HG03378 (cell line): ENCODE measurements around the gene STPG4.
"Not testable (repeated sequence)": the region's sequence is repeated elsewhere in the genome, so short reads cannot be mapped to it uniquely, and the experiment has no call there.

Experiments
- ATAC-seq: cut with Tn5 transposase; IDR thresholded peaks from one replicate; pipeline ENCODE4 v1.9.1; 2021; ENCODE audit warnings: mild to moderate bottlenecking, moderate library complexity; ENCODE audit not compliant: unreplicated experiment

STPG4 gene

DNA sequence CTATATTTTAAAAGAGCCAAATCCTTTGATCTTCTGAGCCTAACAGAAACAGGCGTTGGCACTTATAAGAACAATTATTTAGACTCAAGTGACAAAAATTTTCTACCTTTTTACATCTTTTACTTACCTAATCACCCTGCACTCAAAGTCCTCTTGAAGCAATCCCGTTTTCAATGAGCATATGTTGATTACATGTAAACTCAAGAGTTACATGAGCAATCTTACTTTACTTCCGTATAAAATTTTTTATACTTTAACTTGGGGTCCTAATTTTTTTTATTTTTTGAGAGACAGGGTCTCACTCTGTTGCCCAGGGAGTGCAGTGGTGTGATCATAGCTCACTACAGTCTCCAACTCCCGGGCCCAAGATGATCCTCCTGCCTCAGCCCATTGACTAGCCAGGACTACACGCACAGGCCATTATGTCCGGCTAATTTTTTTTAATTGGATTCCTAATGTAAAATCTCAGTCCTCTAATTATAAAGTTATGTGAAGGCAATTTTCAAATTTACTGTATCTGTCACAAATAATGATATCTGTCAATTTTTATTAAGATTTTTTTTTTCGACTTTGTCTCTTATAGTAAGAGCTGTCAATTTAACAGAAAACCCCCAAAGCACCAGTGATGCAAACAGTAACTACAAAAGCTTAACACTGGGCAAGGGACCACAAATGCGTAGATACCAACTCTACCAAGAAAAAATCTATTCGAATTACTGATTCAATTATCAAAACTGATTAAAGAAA lies 19.1 kb upstream of the STPG4 start:
- ATAC-seq, result no peak

DNA sequence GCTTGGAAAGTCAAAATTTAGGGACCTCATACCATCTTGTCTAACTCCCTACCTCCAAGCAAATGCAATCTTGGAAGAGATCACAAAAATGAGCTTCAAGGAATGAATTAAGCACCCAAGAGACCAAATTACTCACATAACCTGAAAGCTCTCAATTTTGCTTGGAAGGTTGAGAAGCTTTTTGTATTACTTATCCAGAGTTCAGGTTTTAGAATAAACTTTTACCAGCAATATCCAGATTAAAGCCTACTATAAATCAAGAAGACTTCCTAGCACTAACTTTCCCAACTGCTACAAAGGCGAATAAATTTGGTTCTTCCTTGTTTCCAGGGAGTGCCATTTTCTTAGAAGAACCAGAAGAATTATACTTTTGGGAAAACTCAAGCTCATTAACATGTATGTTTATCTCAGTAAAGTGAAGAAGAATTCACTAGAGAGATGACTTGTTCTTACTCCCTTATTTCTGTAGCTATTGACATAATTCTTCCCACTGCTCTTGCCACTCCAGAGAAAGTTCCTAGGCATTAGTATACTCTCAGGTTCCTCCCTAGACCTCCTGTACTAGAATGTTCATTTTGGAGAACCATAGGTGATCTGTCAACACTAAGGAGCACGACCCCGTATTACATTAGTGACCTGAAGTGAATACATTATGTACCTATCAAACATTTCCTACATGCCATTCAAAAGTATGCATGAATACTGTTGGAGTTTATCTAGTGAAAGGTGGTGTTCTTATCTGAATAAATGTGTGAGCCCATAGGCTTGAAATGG lies 18.0 kb upstream of the STPG4 start:
- ATAC-seq, result no peak

DNA sequence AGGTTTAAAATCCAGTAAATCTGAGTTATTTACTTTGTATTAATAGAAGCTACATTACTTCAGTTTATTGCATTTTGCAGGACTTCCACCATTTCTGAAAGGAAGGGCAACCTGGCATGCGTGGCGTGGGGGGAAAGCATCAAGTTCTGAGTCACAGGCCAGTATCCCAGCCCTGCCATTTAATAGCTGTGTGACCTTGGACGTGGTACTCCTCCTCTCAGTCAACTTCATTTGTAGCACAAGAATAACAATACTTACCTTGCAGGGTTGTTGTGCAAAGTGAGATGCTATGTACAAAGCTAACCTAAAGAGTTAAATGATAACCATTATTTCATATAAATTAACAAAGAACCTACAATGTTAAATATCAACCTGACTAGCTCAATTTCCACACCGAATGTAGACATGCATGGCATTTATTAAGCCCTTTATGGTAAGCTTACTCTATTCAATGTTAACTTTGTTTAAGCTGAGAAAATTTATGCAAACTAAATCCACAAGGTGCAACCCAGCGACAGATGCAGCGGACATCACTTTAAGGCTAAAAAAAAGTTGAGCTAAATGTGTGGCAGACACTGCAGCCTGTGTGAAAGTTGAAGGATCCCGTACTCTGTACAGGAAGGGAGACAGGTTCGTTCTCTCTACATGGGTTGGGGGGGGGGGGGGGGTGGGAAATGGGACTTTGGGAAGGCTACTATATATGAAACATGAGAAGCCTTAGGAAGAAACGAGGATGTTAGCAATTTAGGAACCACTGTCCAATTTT lies 17.2 kb upstream of the STPG4 start:
- no peak for ATAC-seq

DNA sequence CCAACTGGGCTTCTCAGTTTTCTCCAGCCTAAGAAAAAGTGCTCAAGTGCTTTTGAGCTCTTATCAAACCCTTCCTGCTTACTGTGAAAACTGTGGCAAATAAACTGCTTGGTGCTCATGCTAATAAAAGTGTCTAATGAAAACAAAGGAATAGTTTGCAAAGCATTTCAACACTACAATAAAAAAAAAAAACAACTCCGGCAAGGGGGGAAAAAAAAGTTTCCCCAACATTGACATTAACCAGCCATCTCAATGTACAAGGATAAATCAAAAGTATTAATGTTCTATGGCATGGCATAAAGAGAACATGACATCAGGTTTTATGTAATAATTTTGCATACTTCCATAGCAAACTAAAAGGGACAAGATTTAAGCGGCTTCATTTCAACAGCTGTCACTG lies 14.7 kb upstream of the STPG4 start:
- ATAC-seq, result no peak

DNA sequence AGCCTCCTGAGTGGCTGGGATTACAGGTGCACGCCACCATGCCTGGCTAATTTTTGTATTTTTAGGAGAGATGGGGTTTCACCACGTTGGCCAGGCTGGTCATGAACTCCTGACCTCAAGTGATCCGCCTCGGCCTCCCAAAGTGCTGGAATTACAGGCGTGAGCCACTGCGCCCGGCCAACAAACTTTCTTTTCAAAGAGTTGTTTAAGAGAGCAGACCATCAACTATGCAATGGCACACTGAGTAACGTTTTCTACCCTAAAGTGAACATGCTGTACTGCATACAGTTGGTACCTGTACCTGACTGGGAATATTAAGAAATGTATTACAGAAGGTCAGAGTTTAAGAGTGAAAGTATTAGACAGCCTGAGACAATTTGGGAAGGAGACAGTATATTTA lies 13.8 kb upstream of the STPG4 start:
- ATAC-seq, result not testable (repeated sequence)

DNA sequence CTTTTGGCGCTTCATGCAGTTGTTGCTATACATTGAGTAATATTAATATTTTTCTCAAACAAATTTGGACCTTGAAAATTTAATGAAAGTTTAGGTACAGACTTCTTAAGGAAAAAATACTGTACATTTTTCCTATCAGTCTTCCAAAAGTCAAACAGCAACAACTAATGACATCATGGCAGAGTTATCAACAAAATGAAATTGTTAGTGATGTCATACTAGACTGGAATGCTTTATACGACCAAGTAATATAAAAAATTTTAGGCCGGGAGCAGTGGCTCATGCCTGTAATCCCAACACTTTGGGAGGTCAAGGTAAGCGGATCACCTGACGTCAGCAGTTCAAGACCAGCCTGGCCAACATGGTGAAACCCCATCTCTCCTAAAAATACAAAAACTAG lies 12.0 kb upstream of the STPG4 start:
- ATAC-seq, result no peak

DNA sequence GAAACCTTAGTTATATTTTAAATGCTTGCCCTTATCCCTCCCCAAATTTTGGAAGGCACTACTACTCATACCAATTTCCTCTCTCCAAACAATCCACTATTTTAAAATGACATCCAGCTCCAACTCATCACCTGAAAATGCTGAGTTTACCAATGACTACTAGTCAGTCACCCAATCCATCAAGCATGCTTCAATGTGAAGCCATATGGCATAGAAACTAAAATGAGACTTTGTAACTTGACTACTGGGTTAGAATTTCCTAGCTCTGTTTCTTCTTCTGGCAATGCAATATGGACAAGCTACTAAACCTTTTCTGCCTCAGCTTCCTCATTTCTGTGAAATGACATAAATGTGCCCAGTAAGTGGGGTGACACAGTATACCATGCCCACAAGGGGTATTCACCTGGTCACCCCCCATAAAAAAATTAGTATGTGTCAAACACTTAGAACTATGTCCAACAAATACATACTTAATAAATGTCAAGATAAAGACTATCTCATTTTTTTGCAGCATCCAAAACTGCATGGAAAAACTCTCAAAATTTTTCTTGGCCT lies 10.0 kb upstream of the STPG4 start:
- no peak for ATAC-seq

DNA sequence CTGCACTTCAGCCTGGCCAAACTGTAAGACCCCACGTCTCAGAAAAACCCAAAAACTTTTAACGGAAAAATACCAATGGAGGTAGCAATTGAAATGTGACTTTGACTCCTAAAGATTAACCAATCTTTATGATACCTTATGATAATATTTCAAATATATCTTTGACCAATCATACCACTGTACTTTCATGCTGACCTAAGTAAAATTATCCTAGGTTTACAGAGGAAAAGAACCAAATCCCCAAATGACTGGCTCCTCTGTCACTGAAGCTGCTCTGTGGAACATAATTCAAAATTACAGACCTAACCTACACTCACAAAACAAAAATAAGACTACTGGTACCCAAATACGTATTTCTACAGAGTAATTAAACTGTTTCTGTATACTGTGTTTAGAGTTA lies 7.7 kb upstream of the STPG4 start:
- no peak for ATAC-seq

DNA sequence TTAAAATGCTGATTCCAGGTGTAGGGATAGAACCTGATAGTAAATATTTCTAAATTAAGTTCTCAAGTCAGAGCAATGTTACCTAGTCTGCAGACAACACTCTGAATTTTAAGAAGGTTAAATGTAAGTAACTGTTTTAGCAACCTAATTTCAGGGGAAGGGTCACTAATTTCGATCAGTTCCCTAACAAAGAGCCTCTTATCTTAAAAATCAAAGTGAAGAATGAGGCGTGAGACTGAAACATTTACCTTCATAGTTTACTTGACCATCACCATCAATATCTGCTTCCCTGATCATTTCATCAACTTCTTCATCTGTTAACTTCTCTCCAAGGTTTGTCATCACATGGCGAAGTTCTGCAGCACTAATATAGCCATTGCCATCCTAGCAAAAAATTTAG lies 6.4 kb upstream of the STPG4 start:
- no peak for ATAC-seq

DNA sequence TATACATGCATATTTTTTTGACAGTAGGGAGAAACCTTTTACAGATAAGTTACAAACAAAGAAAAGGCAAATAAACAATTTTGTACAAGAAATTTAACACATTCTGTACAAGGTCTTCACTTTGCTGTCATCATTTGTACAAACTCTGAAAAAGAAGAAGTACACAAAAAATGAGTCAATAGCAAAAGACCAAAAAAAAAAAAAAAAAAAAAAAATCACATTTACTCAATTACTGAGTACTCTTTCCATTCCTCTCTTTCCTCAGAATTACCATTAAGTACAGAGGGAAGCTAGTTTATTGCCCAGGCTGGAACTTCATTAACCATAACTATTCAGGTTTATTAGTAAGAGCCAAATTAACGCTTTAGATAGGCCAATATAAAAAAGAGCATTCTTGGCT lies 5.6 kb upstream of the STPG4 start:
- ATAC-seq, result no peak

DNA sequence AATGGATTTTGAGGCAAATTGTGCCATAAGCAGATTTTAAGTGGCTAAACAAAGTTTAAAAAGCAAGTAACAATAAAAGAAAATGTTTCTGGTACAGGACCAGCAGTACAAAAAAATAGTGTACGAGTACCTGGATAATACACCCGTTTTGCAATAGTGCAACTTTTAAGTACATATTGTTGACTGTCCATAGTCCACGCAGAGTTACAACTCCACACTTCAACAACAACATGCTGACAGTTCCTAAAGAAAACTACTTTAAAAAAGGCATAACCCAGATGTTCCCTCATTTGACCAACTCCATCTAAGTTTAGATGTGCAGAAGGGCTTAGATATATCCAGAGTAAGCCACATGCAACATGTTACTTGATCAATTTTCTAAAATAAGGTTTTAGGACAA lies 5.1 kb upstream of the STPG4 start:
- ATAC-seq, result no peak

DNA sequence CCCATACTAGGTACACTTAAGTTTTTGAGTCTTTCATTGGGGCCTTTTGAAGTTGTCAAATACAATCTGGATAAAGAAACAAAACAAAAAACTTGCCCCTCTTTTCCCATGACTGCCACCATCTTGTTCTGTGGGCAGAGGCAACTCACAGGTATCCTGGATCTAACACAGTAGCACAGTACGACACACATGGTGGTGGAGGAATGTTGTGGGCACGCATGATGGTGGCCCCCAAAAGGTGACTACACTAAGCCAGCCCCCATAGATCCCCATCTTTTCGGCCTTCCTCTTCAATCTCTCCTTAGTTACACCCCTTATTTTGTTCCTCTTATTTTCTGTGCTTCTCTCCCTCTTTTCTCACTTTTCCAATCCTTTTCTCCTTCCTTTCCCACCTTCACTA lies 4.5 kb upstream of the STPG4 start:
- ATAC-seq, result no peak

DNA sequence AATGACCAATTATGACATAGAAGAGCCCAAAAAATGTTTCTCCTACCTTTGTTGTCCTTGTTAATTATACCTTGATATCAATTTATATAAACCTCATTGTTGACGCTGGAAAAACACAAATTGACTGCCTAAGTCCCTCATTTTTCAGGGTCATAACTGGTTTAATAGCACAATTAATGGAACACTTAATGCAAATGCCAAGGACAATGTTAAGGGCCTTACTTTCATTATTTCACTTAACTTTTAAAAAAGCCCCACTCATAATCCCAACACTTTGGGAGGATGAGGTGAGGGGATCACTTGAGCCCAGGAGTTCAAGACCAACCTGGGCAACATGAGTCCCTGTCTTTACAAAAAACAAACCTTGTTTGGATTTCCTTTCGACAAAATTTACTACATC lies 3.5 kb upstream of the STPG4 start:
- no peak for ATAC-seq

DNA sequence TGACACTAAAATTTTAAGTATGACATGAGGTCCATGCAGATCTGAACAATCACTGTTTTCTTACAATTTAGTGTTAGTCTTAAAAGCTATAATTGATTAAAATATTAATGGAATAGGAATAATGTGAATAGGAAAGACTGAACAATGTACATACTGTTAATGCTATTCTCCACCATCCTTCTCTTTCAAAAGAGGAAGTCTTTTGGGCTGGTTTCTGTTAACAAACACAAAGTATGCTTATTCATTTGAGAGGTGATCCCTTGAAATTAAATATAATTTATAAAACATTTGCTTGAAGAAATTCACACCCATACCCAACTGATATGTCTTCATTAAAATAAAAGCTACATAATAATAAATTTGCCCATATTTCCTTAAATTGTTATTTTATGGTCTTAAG lies 2.3 kb downstream of the STPG4 start:
- no peak for ATAC-seq

DNA sequence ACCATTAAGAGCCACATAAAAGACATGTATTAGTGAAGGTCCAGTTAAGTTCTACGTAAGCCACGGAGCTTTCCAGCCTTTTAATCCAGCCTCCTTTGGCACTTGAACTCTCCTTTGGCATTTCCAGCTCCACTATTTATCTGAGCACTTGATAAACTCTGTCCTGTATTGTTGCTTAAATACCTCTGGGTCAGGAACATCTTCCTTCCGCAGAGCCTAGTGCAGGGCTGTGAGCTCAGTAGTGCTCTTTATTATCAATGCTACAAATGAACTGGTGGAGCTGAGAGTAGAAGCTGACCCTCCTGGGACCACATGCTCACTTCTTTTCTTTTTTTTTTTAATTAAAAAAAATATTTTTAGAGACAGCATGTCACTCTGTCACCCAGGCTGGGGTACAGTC lies 4.9 kb downstream of the STPG4 start:
- no peak for ATAC-seq

DNA sequence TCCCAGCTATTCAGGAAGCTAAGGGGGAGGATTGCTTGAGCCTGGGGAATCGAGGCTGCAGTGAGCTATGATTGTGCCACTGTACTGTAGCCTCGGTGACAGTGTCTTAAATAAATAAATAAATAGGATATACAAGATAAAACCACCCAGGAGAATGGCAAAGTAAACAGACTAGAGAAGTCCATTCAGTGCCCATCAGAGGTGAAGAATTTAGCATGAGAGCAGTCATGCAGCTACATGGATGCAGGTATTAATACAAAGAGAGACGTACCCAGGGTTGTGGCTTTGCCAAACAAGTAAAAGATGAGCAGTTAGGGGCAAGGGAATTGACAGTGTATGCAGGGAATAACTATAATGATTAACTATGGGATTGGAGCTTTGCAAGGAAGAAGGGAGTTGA lies 8.1 kb downstream of the STPG4 start:
- no peak for ATAC-seq

DNA sequence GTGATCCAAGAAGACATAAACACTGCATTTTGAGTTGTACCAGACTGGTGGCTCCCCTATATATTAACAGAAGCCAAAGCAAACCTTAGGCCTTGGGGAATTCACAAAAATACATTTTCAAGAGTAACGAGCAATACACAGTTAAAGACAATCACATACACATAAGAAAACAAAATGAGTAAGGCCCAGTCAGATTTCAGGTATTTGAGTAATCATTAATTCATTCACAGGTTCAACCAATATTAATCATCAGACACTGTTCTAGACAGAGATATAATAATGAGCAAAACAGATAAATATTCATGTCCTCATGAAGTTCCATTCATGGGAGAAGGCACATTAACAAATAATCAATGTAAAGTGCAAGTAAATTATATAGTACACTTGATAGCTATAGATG lies 9.6 kb downstream of the STPG4 start:
- ATAC-seq, result no peak

DNA sequence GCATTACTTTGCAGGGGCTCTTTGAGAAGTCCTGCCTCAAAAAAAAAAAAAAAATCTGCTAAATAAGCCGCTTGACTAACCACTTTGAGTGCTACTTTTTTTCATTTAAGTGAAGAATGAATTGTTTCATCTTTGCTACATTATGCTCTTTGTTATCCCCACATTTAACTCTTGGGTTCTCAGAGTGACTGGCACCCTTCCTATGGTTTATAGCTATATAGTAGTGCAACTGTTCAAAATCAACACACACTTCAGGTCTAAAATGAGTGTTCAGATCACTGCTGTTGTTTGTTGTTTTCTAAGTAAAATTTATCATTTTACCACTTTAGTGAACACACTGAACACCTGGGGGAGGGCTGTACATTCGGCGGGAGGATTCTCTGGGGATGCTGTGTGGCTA lies 13.6 kb downstream of the STPG4 start:
- ATAC-seq, result no peak

DNA sequence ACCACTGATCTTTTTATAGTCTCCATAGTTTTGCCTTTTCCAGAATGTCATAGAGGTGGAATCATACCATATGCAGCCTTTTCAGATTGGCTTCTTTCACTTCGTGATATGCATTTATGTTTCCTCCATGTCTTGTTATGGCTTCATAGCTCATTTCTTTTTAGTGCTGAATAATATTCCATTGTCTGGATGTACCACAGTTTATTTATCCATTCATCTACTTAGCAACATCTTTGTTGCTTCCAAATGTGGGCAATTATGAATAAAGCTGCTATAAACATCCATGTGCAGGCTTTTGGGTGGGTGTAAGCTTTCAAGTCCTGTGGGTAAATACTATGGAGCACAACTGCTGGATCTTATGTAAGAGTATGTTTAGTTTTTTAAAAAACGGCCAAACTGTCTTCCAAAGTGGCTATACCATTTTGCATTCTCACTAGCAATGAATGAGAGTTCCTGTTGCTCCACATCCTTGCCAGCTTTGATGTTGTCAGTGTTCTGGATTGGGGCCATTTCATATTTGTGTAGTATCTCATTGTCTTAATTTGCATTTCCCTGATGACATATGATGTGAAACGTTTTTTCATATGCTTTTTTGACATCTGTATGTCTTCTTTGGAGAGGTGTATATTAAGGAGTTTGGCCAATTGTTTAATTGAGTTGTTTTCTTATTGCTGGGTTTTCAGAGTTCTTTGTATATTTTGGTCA lies 20.6 kb downstream of the STPG4 start:
- ATAC-seq, result no peak

DNA sequence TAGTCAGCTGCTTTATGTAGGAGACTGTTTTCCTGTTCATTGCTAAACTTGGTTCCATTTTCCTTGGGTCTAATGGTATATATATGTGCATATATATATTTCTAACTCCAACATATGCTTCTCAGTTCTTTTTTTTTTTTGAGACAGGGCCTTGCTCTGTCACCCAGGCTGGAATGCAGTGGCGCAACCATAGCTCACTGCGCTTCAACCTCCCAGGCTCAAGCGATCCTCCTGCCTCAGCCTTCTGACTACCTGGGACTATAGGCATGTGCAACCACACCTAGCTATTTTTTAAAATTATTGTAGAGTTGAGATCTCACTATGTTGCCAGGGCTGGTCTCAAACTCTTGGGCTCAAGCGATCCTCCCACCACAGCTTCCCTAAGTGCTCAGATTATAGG lies 22.1 kb downstream of the STPG4 start:
- no peak for ATAC-seq

DNA sequence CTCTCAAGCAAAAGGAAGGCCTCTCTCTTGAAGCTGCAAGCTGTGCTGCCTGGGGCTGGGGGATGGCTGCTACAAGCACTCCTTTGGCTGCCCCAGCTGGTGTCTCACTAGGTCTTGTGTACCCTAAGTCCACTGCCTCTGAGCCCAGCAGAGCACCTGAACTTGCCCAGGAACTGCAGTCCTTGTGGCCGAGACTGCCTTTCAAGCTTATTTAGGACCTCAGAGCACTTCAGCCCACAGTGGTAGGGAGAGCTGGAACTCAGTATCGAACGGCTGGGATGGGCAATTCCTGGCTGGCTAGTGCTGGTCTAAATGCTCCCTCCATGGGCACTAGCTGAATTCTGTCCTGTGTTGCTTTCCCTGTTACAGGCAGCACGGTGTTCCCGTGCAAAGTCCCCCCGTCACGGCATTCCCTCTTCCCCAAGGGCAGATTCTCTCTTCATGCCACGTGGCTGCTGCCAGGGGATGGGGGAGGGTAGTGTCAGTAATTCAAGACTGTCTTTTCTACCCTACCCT lies 25.9 kb downstream of the STPG4 start:
- no peak for ATAC-seq
